GM21390 (cell line): ENCODE data around the gene CEP70.
"Not testable (repeated sequence)": the region's sequence is repeated elsewhere in the genome, so short reads cannot be mapped to it uniquely, and the experiment has no call there.

Experiments
- ATAC-seq: cut with Tn5 transposase; IDR thresholded peaks from one replicate; pipeline ENCODE4 v1.9.1; 2021; ENCODE audit not compliant: unreplicated experiment

CEP70 gene

GRCh38 chr3:138594150-138594934 is at the start of gene CEP70:
Gene CEP70, minus strand, starts transcription at chr3:138594260. Its CDS starts 21,333 bp downstream, at chr3:138572927.
- peak; percentile 86 for ATAC-seq

DNA sequence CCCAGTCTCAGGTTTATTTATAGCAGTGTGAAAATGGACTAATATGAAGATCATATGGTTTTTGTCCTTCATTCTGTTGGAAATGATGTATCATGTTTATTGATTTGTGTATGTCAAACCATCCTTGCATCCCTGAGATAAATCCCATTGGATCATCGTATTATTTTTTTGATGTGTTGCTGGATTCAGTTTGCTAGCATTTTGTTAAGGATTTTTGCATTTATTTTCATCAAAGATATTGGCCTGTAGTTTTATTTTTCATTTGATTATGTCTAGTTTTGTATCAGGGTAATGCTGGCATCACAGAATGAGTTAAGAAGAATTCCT is 48.8 kb upstream of the CEP70 start:
- no peak for ATAC-seq

DNA sequence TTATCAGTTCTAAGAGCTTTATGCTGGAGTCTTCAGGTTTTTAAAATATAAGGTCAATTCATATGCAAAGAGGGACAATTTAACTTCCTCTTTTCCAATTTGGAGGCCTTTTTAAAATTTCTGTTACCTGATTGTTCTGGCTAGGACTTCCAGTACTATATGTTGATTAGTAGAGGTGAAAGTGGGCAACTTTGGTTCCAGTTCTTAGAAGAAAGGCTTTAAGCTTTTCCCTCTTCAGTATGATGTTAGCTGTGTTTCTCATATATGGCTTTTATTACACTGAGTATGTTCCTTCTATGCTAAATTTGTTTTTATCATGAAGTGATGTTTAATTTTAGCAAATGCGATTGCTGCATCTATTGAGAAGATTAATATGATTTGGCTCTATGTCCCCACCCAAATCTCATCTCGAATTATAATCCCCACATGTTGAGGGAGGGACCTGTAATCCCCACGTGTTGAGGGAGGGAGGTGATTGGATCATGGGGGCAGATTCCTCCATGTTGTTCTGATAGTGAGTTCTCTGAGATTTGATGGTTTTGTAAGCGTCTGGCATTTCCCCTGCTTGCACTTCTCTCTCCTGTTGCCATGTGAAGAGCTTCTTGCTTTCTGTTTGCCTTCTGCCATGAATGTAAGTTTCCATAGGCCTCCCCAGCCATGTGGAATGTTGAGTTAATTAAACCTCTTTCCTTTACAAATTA is 48.3 kb upstream of the CEP70 start:
- ATAC-seq, result no peak

DNA sequence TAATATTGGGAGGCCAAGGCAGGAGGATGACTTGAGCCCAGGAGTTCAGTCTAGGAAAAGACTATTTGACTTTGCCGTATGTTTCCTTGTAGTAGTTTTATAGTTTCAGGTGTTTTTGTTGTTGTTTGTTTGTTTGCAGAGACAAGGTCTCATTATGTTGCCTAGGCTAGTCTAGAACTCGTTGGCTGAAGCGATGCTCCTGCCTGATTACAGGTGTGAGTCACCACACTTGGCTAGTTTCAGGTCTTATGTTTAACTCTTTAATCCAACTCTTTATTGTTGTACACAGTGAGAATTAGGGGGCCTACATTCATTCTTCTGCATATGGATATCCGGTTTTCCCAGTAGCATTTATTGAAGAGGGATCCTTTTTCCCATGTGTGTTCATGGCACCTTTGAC is 46.5 kb upstream of the CEP70 start:
- no peak for ATAC-seq

- no peak for ATAC-seq
Measured at GRCh38 chr3:138638641-138639040, 44.6 kb upstream of the CEP70 start.

DNA sequence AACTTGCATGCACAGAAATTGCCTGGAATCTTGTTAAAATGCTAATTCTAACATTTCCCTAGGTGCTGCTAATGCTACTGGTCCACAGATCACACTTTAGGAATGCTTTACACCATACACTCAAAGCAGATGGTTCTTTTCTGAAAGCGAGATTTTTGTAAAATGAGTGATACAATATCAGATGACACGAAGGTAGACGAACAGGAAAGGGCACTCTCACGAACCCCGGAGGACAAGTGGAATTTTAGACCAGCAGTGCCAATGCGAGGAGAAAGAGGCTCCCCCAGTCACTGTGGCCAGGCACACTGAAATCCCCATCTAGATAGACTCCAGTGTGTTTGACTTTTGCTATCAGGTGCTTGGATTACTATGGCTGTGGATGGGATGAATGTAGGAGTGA is 35.5 kb upstream of the CEP70 start:
- ATAC-seq, result no peak

GRCh38 chr3:138625707-138626365 is 31.8 kb upstream of the CEP70 start:
- no peak for ATAC-seq

GRCh38 chr3:138624518-138624917 is 30.5 kb upstream of the CEP70 start:
- ATAC-seq, result no peak

DNA sequence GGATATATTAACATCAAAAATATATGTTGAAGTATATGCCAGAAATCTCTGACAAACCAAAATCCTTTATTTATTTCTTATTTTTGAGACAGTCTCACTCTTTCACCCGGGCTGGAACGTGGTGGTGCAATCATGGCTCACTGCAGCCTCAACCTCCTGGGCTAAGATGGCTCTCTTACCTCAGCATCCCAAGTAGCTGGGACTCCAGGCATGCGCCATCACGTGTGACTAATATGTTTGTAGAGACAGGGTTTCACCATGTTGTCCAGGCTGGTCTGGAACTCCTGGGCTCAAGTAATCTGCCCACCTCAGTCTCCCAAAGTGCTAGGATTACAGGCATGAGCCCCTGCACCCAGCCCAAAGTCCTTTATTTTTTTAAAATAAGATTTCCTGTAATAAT is 26.4 kb upstream of the CEP70 start:
- ATAC-seq, result no peak

DNA sequence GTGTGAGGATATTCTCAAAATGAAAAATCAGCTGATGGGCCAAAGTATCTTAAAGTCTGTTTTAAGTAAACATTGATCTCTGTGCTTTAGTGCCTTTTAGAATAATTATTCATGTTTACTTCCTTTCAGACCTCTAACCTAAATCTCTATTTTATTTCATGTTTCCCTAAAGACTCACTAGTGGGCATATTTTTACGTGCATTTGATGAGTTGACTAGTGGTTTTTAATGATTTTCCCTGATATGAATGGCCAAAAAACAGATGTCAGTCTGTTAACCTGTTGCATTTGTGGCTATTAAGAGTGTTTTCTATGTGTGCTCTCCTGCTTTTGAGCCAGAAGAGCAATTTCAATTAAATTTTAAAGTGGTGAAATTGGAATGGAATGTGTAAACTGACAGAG is 21.4 kb upstream of the CEP70 start:
- no peak for ATAC-seq

- no peak for ATAC-seq
Measured at GRCh38 chr3:138609898-138610266, 15.8 kb upstream of the CEP70 start.

GRCh38 chr3:138608322-138609135 is 14.5 kb upstream of the CEP70 start, which contains the start of gene FAIM:
Gene FAIM, plus strand, starts transcription at chr3:138608771. Its CDS starts 10,956 bp downstream, at chr3:138619727.
- ATAC-seq, result peak; percentile 67

DNA sequence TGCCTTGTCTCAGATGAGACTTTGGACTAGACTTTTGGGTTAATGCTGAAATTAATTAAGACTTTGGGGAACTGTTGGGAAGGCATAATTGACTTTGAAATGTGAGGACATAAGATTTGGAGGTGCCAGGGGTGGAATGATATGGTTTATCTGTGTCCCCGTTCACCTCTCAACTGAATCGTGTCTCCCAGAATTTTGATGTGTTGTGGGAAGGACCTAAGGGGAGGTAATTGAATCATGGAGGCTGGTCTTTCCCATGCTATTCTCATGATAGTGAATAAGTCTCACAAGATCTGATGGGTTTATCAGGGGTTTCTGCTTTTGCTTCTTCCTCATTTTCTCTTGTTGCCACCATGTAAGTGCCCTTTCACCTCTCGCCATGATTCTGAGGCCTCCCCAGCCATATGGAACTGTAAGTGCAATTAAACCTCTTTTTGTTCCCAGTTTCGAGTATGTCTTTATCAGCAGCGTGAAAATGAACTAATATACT is 10.1 kb upstream of the CEP70 start:
- ATAC-seq, result not testable (repeated sequence)

- ATAC-seq, result not testable (repeated sequence)
Measured at GRCh38 chr3:138601661-138602060, 7.6 kb upstream of the CEP70 start.

DNA sequence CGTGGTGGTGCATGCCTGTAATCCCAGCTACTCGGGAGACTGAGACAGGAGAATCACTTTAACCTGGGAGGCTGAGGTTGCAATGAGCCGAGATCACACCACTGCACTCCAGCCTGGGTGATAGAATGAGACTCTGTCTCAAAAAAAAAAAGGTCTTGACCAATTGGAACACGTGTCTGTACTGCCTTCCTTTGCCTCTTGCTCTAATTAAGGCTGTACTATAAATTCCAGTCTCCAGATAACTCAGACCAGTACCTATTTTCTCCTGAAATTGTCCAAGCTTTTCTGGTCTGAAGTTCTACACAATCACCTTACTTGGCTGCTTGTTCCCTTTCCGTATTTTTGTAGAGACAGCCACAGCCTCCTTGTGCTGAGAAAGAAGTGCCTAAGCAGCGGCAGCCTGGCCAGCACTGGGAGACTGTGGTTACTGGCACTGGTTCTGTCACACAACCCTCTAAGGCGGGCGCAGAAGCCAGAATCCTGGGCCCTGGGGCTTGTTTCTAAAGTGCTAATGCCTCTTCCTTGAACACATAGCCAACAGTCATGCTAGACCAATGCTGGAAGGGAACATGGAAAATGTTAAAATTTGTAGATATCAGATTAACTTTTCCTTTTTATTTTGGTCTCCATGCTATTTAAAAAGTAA is 6.2 kb upstream of the CEP70 start:
- no peak for ATAC-seq

- no peak for ATAC-seq
Measured at GRCh38 chr3:138598534-138598933, 4.5 kb upstream of the CEP70 start.

- not testable (repeated sequence) for ATAC-seq
Measured at GRCh38 chr3:138597186-138597976, 3.3 kb upstream of the CEP70 start.

GRCh38 chr3:138594935-138595610 is 1.0 kb upstream of the CEP70 start:
- ATAC-seq, result no peak

- ATAC-seq, result no peak
Measured at GRCh38 chr3:138593488-138594149, 441 bp downstream of the CEP70 start.
